Measurements from ENCODE around the gene GARS1.

Gene GARS1

GRCh38 chr7:30655096-30655970, 60.7 kb downstream of the GARS1 start:
- no peak for DNase-seq (ENCODE audit: low spot score)

- DNase-seq (ENCODE audit: low spot score): no peak
These were observed 61.6 kb downstream of the GARS1 start for GRCh38 chr7:30656006-30656957.

GRCh38 chr7:30657131-30657530, 62.5 kb downstream of the GARS1 start:
- DNase-seq (ENCODE audit: low spot score): no peak

GRCh38 chr7:30658479-30659074, 63.9 kb downstream of the GARS1 start:
- DNase-seq (ENCODE audit: low spot score): no peak

- DNase-seq (ENCODE audit: low spot score): no peak
These were observed 64.6 kb downstream of the GARS1 start for GRCh38 chr7:30659312-30659711.

GRCh38 chr7:30660331-30661255, 65.9 kb downstream of the GARS1 start:
- DNase-seq (ENCODE audit: low spot score): no peak

- DNase-seq (ENCODE audit: low spot score): no peak
These were observed 67.2 kb downstream of the GARS1 start for GRCh38 chr7:30661926-30662325.

GRCh38 chr7:30662431-30662939, 67.8 kb downstream of the GARS1 start:
- DNase-seq (ENCODE audit: low spot score): no peak

GRCh38 chr7:30663414-30663813, 68.7 kb downstream of the GARS1 start:
- DNase-seq (ENCODE audit: low spot score): no peak

GRCh38 chr7:30664184-30664885, 69.7 kb downstream of the GARS1 start:
- no peak for DNase-seq (ENCODE audit: low spot score)

- no peak for DNase-seq (ENCODE audit: low spot score)
These were observed 70.4 kb downstream of the GARS1 start for GRCh38 chr7:30665043-30665442.

GRCh38 chr7:30665449-30665848, 70.8 kb downstream of the GARS1 start:
- DNase-seq (ENCODE audit: low spot score): no peak

GRCh38 chr7:30667172-30667571, 72.5 kb downstream of the GARS1 start:
- no peak for DNase-seq (ENCODE audit: low spot score)

- no peak for DNase-seq (ENCODE audit: low spot score)
These were observed 73.4 kb downstream of the GARS1 start for GRCh38 chr7:30668102-30668501.

- peak; percentile 94 for DNase-seq (ENCODE audit: low spot score)
These were observed 77.3 kb downstream of the GARS1 start for GRCh38 chr7:30671793-30672465.

GRCh38 chr7:30674420-30674819, 79.7 kb downstream of the GARS1 start:
- no peak for DNase-seq (ENCODE audit: low spot score)

- DNase-seq (ENCODE audit: low spot score): no peak
These were observed 80.2 kb downstream of the GARS1 start for GRCh38 chr7:30674876-30675275.

- DNase-seq (ENCODE audit: low spot score): no peak
These were observed 84.1 kb downstream of the GARS1 start for GRCh38 chr7:30678805-30679204.

GRCh38 chr7:30679664-30680063, 85.0 kb downstream of the GARS1 start:
- no peak for DNase-seq (ENCODE audit: low spot score)

- DNase-seq (ENCODE audit: low spot score): peak; percentile 71
These were observed 86.7 kb downstream of the GARS1 start for GRCh38 chr7:30681331-30681797.
